ENCODE results near the gene FGB. TPM values are rescaled to one million over a fixed set of nuclear protein-coding genes. Genes with fewer than 3 reads are reported as not detected.

FGB gene
- total and polyA plus RNA-seq, 2 of the 13 experiments (the other 11 are each of a cell fraction or from before 2014, with no cell fraction given) = 226 to 784 TPM

- no peak for TF ChIP-seq ZNF414 (CRISPR knock-in tag; IDR thresholded peaks at IDR 0.05)
- peak; percentile 58 for TF ChIP-seq E2F1 (CRISPR knock-in tag; IDR thresholded peaks at IDR 0.05)
- TF ChIP-seq ZSCAN29 (CRISPR knock-in tag; conservative IDR thresholded peaks at IDR 0.05) = peak; percentile 94
- TF ChIP-seq MEF2D (CRISPR knock-in tag; IDR thresholded peaks at IDR 0.05) = peak; percentile 96
- TF ChIP-seq ZC3H13 (CRISPR knock-in tag; IDR thresholded peaks at IDR 0.05) = peak; percentile 86; the same call in 1 of the 2 replicates
- no peak for TF ChIP-seq BRF2 (CRISPR knock-in tag; IDR thresholded peaks at IDR 0.05)
- TF ChIP-seq ZNF350 (CRISPR knock-in tag; IDR thresholded peaks at IDR 0.05; ENCODE audit: borderline replicate concordance, low read depth) = peak; percentile 77; the same call in 1 of the 2 replicates
- TF ChIP-seq PCBP1 (IDR thresholded peaks at IDR 0.05; ENCODE audit: borderline replicate concordance, low read depth, low read length) = no peak
- TF ChIP-seq ZNF891 (CRISPR knock-in tag; IDR thresholded peaks at IDR 0.05) = no peak
- TF ChIP-seq ZNF260 (CRISPR knock-in tag; IDR thresholded peaks at IDR 0.05; ENCODE audit: borderline replicate concordance, low read depth) = no peak
- TF ChIP-seq ZFP91 (CRISPR knock-in tag; IDR thresholded peaks at IDR 0.05; ENCODE audit: borderline replicate concordance) = no peak
- TF ChIP-seq HDAC1 (CRISPR knock-in tag; IDR thresholded peaks at IDR 0.05) = peak; percentile 95
- TF ChIP-seq ZNF781 (CRISPR knock-in tag; IDR thresholded peaks at IDR 0.05; ENCODE audit: borderline replicate concordance, not compliant biosample characterization) = peak; percentile 89
- TF ChIP-seq PREB (CRISPR knock-in tag; IDR thresholded peaks at IDR 0.05) = no peak
- peak; percentile 37; the same call in 1 of the 2 replicates for TF ChIP-seq ZNF629 (CRISPR knock-in tag; conservative IDR thresholded peaks at IDR 0.05)
- 0 out of 2 replicates have a peak, but pooled peaks have one; percentile 36 for TF ChIP-seq ZFX (CRISPR knock-in tag; IDR thresholded peaks at IDR 0.05; ENCODE audit: low read depth)
- no peak for TF ChIP-seq ZNF547 (CRISPR knock-in tag; IDR thresholded peaks at IDR 0.05)
- TF ChIP-seq ZBTB26 (CRISPR knock-in tag; IDR thresholded peaks at IDR 0.05; ENCODE audit: borderline replicate concordance) = peak; percentile 16; the same call in 1 of the 2 replicates
- TF ChIP-seq SAP130 (CRISPR knock-in tag; IDR thresholded peaks at IDR 0.05; ENCODE audit: low read depth) = peak; percentile 95
These were observed 27.7 kb downstream of the FGB start, which contains the start of gene FGA (continued) for GRCh38 chr4:154590329-154591006.
